NCI-H2081 (cell line): ENCODE results near the gene IFT22.
"Not testable (repeated sequence)": the region's sequence is repeated elsewhere in the genome, so short reads cannot be mapped to it uniquely, and the experiment has no call there.

Source experiments
- DNase-seq, 2 experiments: peaks; one replicate each; lab custom pipeline; 2025; lab: John Stamatoyannopoulos, UW

IFT22 gene

GRCh38 chr7:101277155-101277554 is 44.5 kb downstream of the IFT22 start:
- DNase-seq = no peak

- DNase-seq = no peak
Observed at GRCh38 chr7:101273206-101273605, 48.4 kb downstream of the IFT22 start.

GRCh38 chr7:101271021-101271420 is 50.6 kb downstream of the IFT22 start:
- no peak for DNase-seq

GRCh38 chr7:101269664-101270063 is 51.9 kb downstream of the IFT22 start:
- DNase-seq = no peak

GRCh38 chr7:101265622-101266516 is 55.7 kb downstream of the IFT22 start:
- DNase-seq = no peak

GRCh38 chr7:101264102-101264706 is 57.4 kb downstream of the IFT22 start:
- not testable (repeated sequence) for DNase-seq
